Skeletal muscle tissue (tissue), 4 donors: ENCODE data around the gene SLX9. TPM values are rescaled to one million over a fixed set of nuclear protein-coding genes. Genes with fewer than 3 reads are reported as not detected.

Experiments
- H3K27ac ChIP-seq: one replicate; pipeline ENCODE4 v1.7.0; 2013; ENCODE audit warnings: mild to moderate bottlenecking, low read depth, low read length, inconsistent platforms
- H3K27me3 ChIP-seq, 3 donors: one replicate each; pipeline ENCODE4 v1.7.0; 2013; ENCODE audit warnings: low read length in 3 of 3; ENCODE audit not compliant: control insufficient read depth in 3 of 3, insufficient read depth in 3 of 3
- H3K36me3 ChIP-seq, 3 donors: one replicate each; pipeline ENCODE4 v1.7.0; 2013; ENCODE audit warnings: low read length in 3 of 3; ENCODE audit not compliant: control insufficient read depth in 3 of 3, insufficient read depth in 3 of 3
- H3K4me1 ChIP-seq, 3 donors: one replicate each; pipeline ENCODE4 v1.7.0; 2013; ENCODE audit warnings: low read length in 3 of 3, mild to moderate bottlenecking in 3 of 3; ENCODE audit not compliant: control insufficient read depth in 3 of 3, insufficient read depth in 3 of 3
- H3K4me3 ChIP-seq, 3 donors: one replicate each; pipeline ENCODE4 v1.7.0; 2013; ENCODE audit warnings: low read length in 3 of 3
- H3K9ac ChIP-seq, 3 donors: one replicate each; pipeline ENCODE4 v1.7.0; 2013; ENCODE audit warnings: low read length in 3 of 3, mild to moderate bottlenecking in 3 of 3, moderate library complexity in 2 of 3, low read depth in 1 of 3
- H3K9me3 ChIP-seq, 3 donors: one replicate each; pipeline ENCODE4 v1.7.0; 2013; ENCODE audit warnings: low read length in 3 of 3; ENCODE audit not compliant: control insufficient read depth in 3 of 3
- total RNA-seq: library from RNA; depleted of rRNA; stranded (reverse); fragments of >200 nt; gene quantifications from one replicate; pipeline ENCODE4 v1.2.3, GENCODE V29; 2014
- donor health status: Osteomylitis.

The SLX9 gene
- total RNA-seq, 1 donor from 2014 or later: 10.4 TPM

DNA sequence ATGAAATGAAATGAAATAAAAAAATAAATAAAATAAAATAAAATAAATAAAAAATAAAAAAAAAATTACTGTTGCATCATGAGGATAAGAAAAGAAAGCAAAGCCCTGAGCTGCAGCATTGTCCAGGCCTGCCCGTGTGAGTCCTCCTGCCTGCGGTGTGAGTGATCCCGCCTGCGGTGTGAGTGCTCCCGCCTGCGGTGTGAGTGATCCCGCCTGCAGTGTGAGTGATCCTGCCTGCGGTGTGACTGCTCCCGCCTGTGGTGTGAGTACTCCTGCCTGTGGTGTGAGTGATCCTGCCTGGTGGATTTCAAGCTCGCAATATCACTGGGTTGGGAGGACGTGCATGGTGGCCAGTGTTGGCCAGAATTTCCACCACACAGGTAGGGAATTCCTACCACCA lies 44.0 kb upstream of the SLX9 start:
- no peak overlapping the region for H3K9ac ChIP-seq
- no peaks in the 10 kb centered on the region for H3K4me1 ChIP-seq
- no peak overlapping the region for H3K27ac ChIP-seq
- peaks cover 20 to 37% (median 22%) of the 10 kb centered on the region in 3 donors for H3K27me3 ChIP-seq
- H3K36me3 ChIP-seq: no peaks in the 10 kb centered on the region
- H3K4me3 ChIP-seq: no peak overlapping the region
- no peaks in the 10 kb centered on the region for H3K9me3 ChIP-seq

DNA sequence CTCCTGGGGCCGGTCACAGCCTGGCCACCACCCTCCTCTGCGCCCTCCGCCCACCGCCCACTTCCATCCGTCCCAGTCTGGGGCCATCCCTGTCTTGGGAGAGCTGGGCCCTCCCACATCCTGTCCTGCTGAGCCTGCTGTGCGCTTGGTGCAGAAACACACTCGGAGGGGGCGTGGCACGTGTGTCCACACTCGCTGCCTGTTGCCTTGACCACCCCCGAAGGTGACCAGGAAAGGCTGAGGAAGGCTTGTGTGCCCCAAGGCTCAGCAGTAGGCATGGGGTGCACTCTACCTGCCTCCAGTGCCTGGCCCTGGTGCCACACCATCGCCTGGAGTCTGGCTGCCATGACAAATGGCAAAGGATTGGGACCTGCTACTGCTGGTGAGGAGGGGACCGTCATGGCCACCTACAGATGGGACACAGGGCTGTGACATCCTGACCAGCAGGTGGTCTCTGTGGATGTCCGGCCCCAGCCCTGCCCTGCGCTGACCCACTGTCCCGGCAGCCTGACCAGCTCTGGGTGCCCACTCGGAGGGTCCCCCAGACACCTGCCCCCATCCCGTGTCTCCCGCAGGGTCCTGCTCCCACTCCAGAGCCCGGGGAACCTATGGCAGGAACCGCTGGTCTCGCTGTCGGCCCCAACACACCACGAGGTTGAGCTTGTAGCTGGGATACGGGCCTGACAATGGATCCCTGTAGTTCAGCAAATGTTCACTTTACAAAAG lies 43.1 kb upstream of the SLX9 start:
- Histone ChIP-seq H3K4me1 (no peaks in the 10 kb centered on the region), H3K9me3 (no peaks in the 10 kb centered on the region), H3K9ac (no peak overlapping the region), H3K4me3 (no peak overlapping the region), H3K27ac (no peak overlapping the region), H3K27me3 (peaks cover 12 to 32% (median 17%) of the 10 kb centered on the region in 3 donors), H3K36me3 (peaks cover 0 to under 1% (median 0%) of the 10 kb centered on the region in 3 donors)

- H3K36me3 ChIP-seq: peaks cover 0 to 7% (median 7%) of the 10 kb centered on the region in 3 donors
- no peak overlapping the region for H3K9ac ChIP-seq
- no peak overlapping the region for H3K4me3 ChIP-seq
- H3K4me1 ChIP-seq: peaks cover 0 to 1% (median 0%) of the 10 kb centered on the region in 3 donors
- peaks cover 8 to 32% (median 14%) of the 10 kb centered on the region in 3 donors for H3K27me3 ChIP-seq
- H3K9me3 ChIP-seq: no peaks in the 10 kb centered on the region
- no peak overlapping the region for H3K27ac ChIP-seq
These were observed 42.4 kb upstream of the SLX9 start for GRCh38 chr21:44897326-44898010.

- Histone ChIP-seq H3K36me3 (peaks cover 0 to 9% (median 7%) of the 10 kb centered on the region in 3 donors), H3K4me3 (no peak overlapping the region), H3K9me3 (no peaks in the 10 kb centered on the region), H3K9ac (no peak overlapping the region), H3K27me3 (peaks cover 8 to 29% (median 14%) of the 10 kb centered on the region in 3 donors), H3K4me1 (peaks cover 0 to 5% (median 0%) of the 10 kb centered on the region in 3 donors), H3K27ac (no peak overlapping the region)
These were observed 41.8 kb upstream of the SLX9 start for GRCh38 chr21:44898011-44898488.

DNA sequence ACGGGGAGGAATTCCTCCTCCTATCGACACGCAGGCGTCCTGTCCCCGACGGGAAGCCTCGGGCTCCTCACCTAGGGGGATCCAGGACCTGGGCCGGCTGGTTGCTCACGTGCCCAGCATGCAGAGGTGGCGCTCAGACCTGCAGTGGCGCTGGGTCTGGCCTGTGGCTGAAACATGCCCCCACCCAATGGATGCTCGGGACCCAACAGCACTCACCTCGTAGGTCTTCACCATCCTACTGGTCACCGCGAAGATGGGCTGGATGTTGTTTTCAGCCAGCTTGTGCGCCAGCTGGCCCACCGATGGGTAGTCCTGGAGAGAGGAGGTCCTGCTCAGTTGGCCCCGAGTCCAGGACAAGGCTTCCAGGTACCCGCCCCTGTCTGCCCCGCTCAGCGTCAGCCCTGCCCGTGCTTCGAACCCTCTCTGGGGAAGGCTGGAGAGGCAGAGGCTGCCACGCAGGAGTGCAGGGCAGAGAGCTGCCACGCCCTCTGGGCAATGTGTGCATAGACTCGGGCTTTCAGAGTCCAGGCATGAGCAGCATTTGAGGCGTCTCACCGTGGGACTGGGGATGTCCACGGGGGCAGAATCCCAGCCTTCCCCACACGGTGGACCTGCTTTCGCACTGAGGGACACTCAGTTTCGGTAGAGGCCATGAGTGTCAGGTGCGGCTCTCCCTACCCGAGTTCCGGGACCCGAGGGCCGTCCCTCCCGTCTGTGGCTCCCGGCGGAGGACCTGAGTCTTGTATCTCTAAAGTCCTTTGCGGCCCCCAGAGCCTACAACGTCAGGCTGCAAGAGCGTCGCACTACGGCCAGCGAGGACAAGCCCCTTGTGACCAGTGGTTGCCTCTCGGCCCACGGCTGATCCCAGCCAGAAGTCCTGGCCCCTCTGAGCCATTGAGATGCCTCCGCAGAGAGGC lies 40.7 kb upstream of the SLX9 start:
- Histone ChIP-seq H3K9ac (no peak overlapping the region), H3K9me3 (no peaks in the 10 kb centered on the region), H3K36me3 (peaks cover 0 to 9% (median 7%) of the 10 kb centered on the region in 3 donors), H3K27me3 (peaks cover 8 to 21% (median 9%) of the 10 kb centered on the region in 3 donors), H3K4me1 (peaks cover 0 to 5% (median 0%) of the 10 kb centered on the region in 3 donors), H3K4me3 (no peak overlapping the region), H3K27ac (no peak overlapping the region)

GRCh38 chr21:44899768-44900558 lies 39.9 kb upstream of the SLX9 start:
- Histone ChIP-seq H3K27ac (no peak overlapping the region), H3K4me3 (no peak overlapping the region), H3K36me3 (peaks cover 0 to 9% (median 7%) of the 10 kb centered on the region in 3 donors), H3K4me1 (peaks cover 0 to 5% (median 0%) of the 10 kb centered on the region in 3 donors), H3K9ac (no peak overlapping the region), H3K27me3 (peaks cover 8 to 19% (median 16%) of the 10 kb centered on the region in 3 donors), H3K9me3 (no peaks in the 10 kb centered on the region)

GRCh38 chr21:44900559-44901251 lies 39.1 kb upstream of the SLX9 start:
- H3K27ac ChIP-seq: no peak overlapping the region
- H3K4me3 ChIP-seq: no peak overlapping the region
- peaks cover 8 to 23% (median 16%) of the 10 kb centered on the region in 3 donors for H3K27me3 ChIP-seq
- H3K9ac ChIP-seq: no peak overlapping the region
- H3K36me3 ChIP-seq: peaks cover 0 to 9% (median 7%) of the 10 kb centered on the region in 3 donors
- H3K9me3 ChIP-seq: no peaks in the 10 kb centered on the region
- peaks cover 0 to 5% (median 0%) of the 10 kb centered on the region in 3 donors for H3K4me1 ChIP-seq

DNA sequence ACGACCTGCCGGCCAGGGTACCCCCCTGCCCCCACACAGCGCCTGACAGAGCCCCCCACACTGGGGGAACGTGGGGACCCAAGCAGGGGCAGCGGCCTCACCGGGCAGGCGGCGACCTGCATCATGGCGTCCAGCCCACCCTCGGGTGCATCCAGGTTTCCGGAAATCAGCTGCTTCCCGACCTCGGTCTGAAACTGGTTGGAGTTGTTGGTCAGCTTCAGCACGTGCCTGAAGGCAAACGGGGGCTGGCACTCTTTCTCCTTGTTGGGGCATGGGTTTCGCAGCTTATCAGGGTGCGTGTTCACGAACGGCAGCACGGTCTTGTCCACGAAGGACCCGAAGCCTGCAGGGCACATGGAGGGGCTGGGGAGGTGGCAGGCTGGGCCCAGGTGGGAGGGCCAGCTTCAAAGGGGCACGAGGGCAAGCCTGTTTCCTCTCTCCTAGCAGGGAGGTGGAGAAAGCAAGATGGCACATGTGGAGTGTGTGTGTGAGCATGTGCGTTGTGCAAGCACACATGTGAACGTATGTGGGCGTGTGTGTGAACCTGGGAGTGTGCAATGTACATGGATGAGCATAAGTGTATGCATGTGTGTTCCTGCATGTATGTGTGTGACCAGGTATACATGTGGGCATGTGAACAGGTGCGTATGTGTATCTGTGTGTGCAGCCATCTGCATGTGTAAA lies 38.3 kb upstream of the SLX9 start:
- H3K4me1 ChIP-seq: peaks cover 0 to 5% (median 0%) of the 10 kb centered on the region in 3 donors
- no peaks in the 10 kb centered on the region for H3K9me3 ChIP-seq
- no peak overlapping the region for H3K27ac ChIP-seq
- peaks cover 8 to 25% (median 13%) of the 10 kb centered on the region in 3 donors for H3K27me3 ChIP-seq
- H3K36me3 ChIP-seq: peaks cover 0 to 9% (median 7%) of the 10 kb centered on the region in 3 donors
- H3K9ac ChIP-seq: no peak overlapping the region
- H3K4me3 ChIP-seq: no peak overlapping the region
